DOHH2 (cell line): Measurements from ENCODE around the gene ASMTL.

Source experiments
- CTCF ChIP-seq: fragments of 200-600 bp; sonication (generic); IDR thresholded peaks from one replicate; pipeline ENCODE4 v1.5.1; 2014; ENCODE audit warnings: antibody characterized with exemption, mild to moderate bottlenecking, low read depth, low read length; ENCODE audit not compliant: poor library complexity, severe bottlenecking
- EZH2phosphoT487 ChIP-seq: fragments of 200-600 bp; sonication (generic); IDR thresholded peaks from 2 replicates; pipeline ENCODE4 v1.6.1; 2017; ENCODE audit warnings: borderline replicate concordance, mild to moderate bottlenecking, antibody characterized with exemption, low read length, moderate library complexity, mixed read lengths

- no peak for TF ChIP-seq CTCF
- TF ChIP-seq EZH2phosphoT487: no peak
These were observed 55.7 kb downstream of the ASMTL start for GRCh38 chrX:1397001-1397400.
